ENCODE data around the gene RHOBTB3.

GRCh38 chr5:95840956-95841705 is 110.0 kb downstream of the RHOBTB3 start:
- TF ChIP-seq POLR2AphosphoS5 (IDR thresholded peaks at IDR 0.05) (no peak), CTCF (IDR thresholded peaks at IDR 0.05) (no peak), POLR2A (IDR thresholded peaks at IDR 0.05) (no peak), EP300 (IDR thresholded peaks at IDR 0.05) (no peak)

Measured in stomach (tissue), 4 donors.